M059J (cell line): ENCODE data around the gene NDUFV2. TPM values are rescaled to one million over a fixed set of nuclear protein-coding genes. Genes with fewer than 3 reads are reported as not detected.
"Not testable (repeated sequence)": the region's sequence is repeated elsewhere in the genome, so short reads cannot be mapped to it uniquely, and the experiment has no call there.

ENCODE experiments used
- DNase-seq: peaks from one replicate; pipeline ENCODE4 v3.0.0-alpha.2; 2012; ENCODE audit warnings: low read depth
- total RNA-seq: library from RNA; depleted of rRNA; stranded (reverse); fragments of >200 nt; shearing (Covaris generic); gene quantifications from 2 replicates; pipeline ENCODE4 v1.2.3, GENCODE V29; 2014; rRNA removed

Gene NDUFV2
- total RNA-seq, 1 experiment from 2014 or later = 177 TPM

- DNase-seq = no peak
Observed at GRCh38 chr18:9153256-9153655, 50.8 kb downstream of the NDUFV2 start.

GRCh38 chr18:9156604-9157249 lies 54.2 kb downstream of the NDUFV2 start:
- DNase-seq = no peak

- no peak for DNase-seq
Observed at GRCh38 chr18:9157806-9158205, 55.3 kb downstream of the NDUFV2 start.

- no peak for DNase-seq
Observed at GRCh38 chr18:9160014-9160413, 57.5 kb downstream of the NDUFV2 start.

- DNase-seq = not testable (repeated sequence)
Observed at GRCh38 chr18:9162663-9163062, 60.2 kb downstream of the NDUFV2 start.

GRCh38 chr18:9164149-9164548 lies 61.6 kb downstream of the NDUFV2 start:
- not testable (repeated sequence) for DNase-seq

- not testable (repeated sequence) for DNase-seq
Observed at GRCh38 chr18:9165883-9166282, 63.4 kb downstream of the NDUFV2 start.

- not testable (repeated sequence) for DNase-seq
Observed at GRCh38 chr18:9169515-9169914, 67.0 kb downstream of the NDUFV2 start.

GRCh38 chr18:9171919-9172318 lies 69.4 kb downstream of the NDUFV2 start:
- not testable (repeated sequence) for DNase-seq

GRCh38 chr18:9172506-9173127 lies 70.1 kb downstream of the NDUFV2 start:
- DNase-seq = no peak

GRCh38 chr18:9173770-9174233 lies 71.3 kb downstream of the NDUFV2 start:
- peak; percentile 36 for DNase-seq

- DNase-seq = no peak
Observed at GRCh38 chr18:9174302-9174701, 71.8 kb downstream of the NDUFV2 start.

- no peak for DNase-seq
Observed at GRCh38 chr18:9175115-9175514, 72.6 kb downstream of the NDUFV2 start.

GRCh38 chr18:9177031-9177430 lies 74.5 kb downstream of the NDUFV2 start:
- no peak for DNase-seq

- DNase-seq = no peak
Observed at GRCh38 chr18:9177466-9177865, 75.0 kb downstream of the NDUFV2 start.

GRCh38 chr18:9178557-9178956 lies 76.1 kb downstream of the NDUFV2 start:
- DNase-seq = no peak

GRCh38 chr18:9181275-9181674 lies 78.8 kb downstream of the NDUFV2 start:
- DNase-seq = no peak

GRCh38 chr18:9182852-9183399 lies 80.4 kb downstream of the NDUFV2 start:
- no peak for DNase-seq

Other genes with a start within 250 kb of the NDUFV2 start
- 16.0 and 24.5 TPM in 2 replicates for gene ANKRD12, start 34.1 kb downstream of the NDUFV2 start, total RNA-seq
- 44.7 and 52.8 TPM in 2 replicates for gene TWSG1, start 232.1 kb downstream of the NDUFV2 start, total RNA-seq